Measurements from ENCODE around the gene MACROD2. TPM values are rescaled to one million over a fixed set of nuclear protein-coding genes. Genes with fewer than 3 reads are reported as not detected.

MACROD2 gene
- total RNA-seq, 6 experiments from 2014 or later, result 0.05 to 0.57 (median 0.11) TPM; not detected in 1

- Mint-ChIP-seq H3K4me3 (no peak overlapping the region), H3K4me1 (ENCODE audit: low read depth) (peaks cover 29% of the 10 kb centered on the region; the same call in 1 of the 2 replicates), H3K36me3 (ENCODE audit: low read depth) (no peaks in the 10 kb centered on the region), H3K27ac (peak overlapping the region; percentile 56; the same call in 1 of the 2 replicates), H3K9me3 (peaks cover 10% of the 10 kb centered on the region), H3K27me3 (ENCODE audit: insufficient read depth) (no peaks in the 10 kb centered on the region)
- no peak for TF ChIP-seq CTCF (IDR thresholded peaks at IDR 0.05)
- DNase-seq, result peak; percentile 60
Observed at GRCh38 chr20:14197097-14197496, 201.8 kb downstream of the MACROD2 start.

GRCh38 chr20:14198416-14198815 lies 203.1 kb downstream of the MACROD2 start:
- Mint-ChIP-seq H3K27ac (no peak overlapping the region), H3K36me3 (ENCODE audit: low read depth) (no peaks in the 10 kb centered on the region), H3K9me3 (peaks cover 16% of the 10 kb centered on the region), H3K4me1 (ENCODE audit: low read depth) (peaks cover 29% of the 10 kb centered on the region; the same call in 1 of the 2 replicates), H3K27me3 (ENCODE audit: insufficient read depth) (no peaks in the 10 kb centered on the region; the same call in 1 of the 2 replicates), H3K4me3 (no peak overlapping the region)
- DNase-seq, result no peak
- no peak for TF ChIP-seq CTCF (IDR thresholded peaks at IDR 0.05)

- no peak for TF ChIP-seq CTCF (IDR thresholded peaks at IDR 0.05)
- no peaks in the 10 kb centered on the region; the same call in 1 of the 2 replicates for H3K27me3 Mint-ChIP-seq (ENCODE audit: insufficient read depth)
- peaks cover 29% of the 10 kb centered on the region; the same call in 1 of the 2 replicates for H3K4me1 Mint-ChIP-seq (ENCODE audit: low read depth)
- no peaks in the 10 kb centered on the region for H3K36me3 Mint-ChIP-seq (ENCODE audit: low read depth)
- no peak for DNase-seq
- peaks cover 21% of the 10 kb centered on the region for H3K9me3 Mint-ChIP-seq
- H3K27ac Mint-ChIP-seq, result no peak overlapping the region
- H3K4me3 Mint-ChIP-seq, result no peak overlapping the region
Observed at GRCh38 chr20:14199111-14199510, 203.8 kb downstream of the MACROD2 start.

- H3K4me1 Mint-ChIP-seq (ENCODE audit: low read depth), result peaks cover 4% of the 10 kb centered on the region; the same call in 1 of the 2 replicates
- H3K9me3 Mint-ChIP-seq, result peaks cover 23% of the 10 kb centered on the region
- peaks cover 3% of the 10 kb centered on the region; the same call in 1 of the 2 replicates for H3K27me3 Mint-ChIP-seq (ENCODE audit: insufficient read depth)
- H3K36me3 Mint-ChIP-seq (ENCODE audit: low read depth), result no peaks in the 10 kb centered on the region
- TF ChIP-seq CTCF (IDR thresholded peaks at IDR 0.05), result no peak
- H3K4me3 Mint-ChIP-seq, result no peak overlapping the region
- H3K27ac Mint-ChIP-seq, result no peak overlapping the region
- DNase-seq, result no peak
Observed at GRCh38 chr20:14203657-14204056, 208.3 kb downstream of the MACROD2 start.

- peaks cover 3% of the 10 kb centered on the region; the same call in 1 of the 2 replicates for H3K27me3 Mint-ChIP-seq (ENCODE audit: insufficient read depth)
- H3K4me1 Mint-ChIP-seq (ENCODE audit: low read depth), result no peaks in the 10 kb centered on the region
- no peak for TF ChIP-seq CTCF (IDR thresholded peaks at IDR 0.05)
- no peak for DNase-seq
- H3K4me3 Mint-ChIP-seq, result no peak overlapping the region
- H3K36me3 Mint-ChIP-seq (ENCODE audit: low read depth), result no peaks in the 10 kb centered on the region
- H3K27ac Mint-ChIP-seq, result no peak overlapping the region
- H3K9me3 Mint-ChIP-seq, result peaks cover 25% of the 10 kb centered on the region
Observed at GRCh38 chr20:14207591-14207990, 212.3 kb downstream of the MACROD2 start.
